Measurements from ENCODE around the gene FGF14. TPM values are rescaled to one million over a fixed set of nuclear protein-coding genes. Genes with fewer than 3 reads are reported as not detected.
A peak's percentile ranks its signal among the peaks of the same experiment; 100 is the strongest.

The FGF14 gene
- total RNA-seq, 3 donors from 2014 or later = 0.43 to 2.5 (median 0.70) TPM

- Histone ChIP-seq H3K9me3 (no peaks in the 10 kb centered on the region), H3K36me3 (ENCODE audit: low read depth) (no peaks in the 10 kb centered on the region), H3K4me1 (ENCODE audit: low read depth) (no peaks in the 10 kb centered on the region), H3K4me3 (no peak overlapping the region)
- TF ChIP-seq CTCF (IDR thresholded peaks at IDR 0.05) = no peak
- no peak for ATAC-seq
- no peak for DNase-seq
- intact Hi-C loops (cut with DNase I, micrococcal nuclease) = no loop called here
Measured at GRCh38 chr13:101919541-101920181, 482.2 kb downstream of the FGF14 start.

- Histone ChIP-seq H3K4me3 (no peak overlapping the region), H3K4me1 (ENCODE audit: low read depth) (no peaks in the 10 kb centered on the region), H3K9me3 (no peaks in the 10 kb centered on the region), H3K36me3 (ENCODE audit: low read depth) (no peaks in the 10 kb centered on the region)
- ATAC-seq = no peak
- no peak for DNase-seq
- intact Hi-C loops (cut with DNase I, micrococcal nuclease) = no loop called here
- no peak for TF ChIP-seq CTCF (IDR thresholded peaks at IDR 0.05)
Measured at GRCh38 chr13:101917833-101918661, 483.8 kb downstream of the FGF14 start.

GRCh38 chr13:101917475-101917810, 484.4 kb downstream of the FGF14 start:
- intact Hi-C loops (cut with DNase I, micrococcal nuclease) = no loop called here
- Histone ChIP-seq H3K4me1 (ENCODE audit: low read depth) (no peaks in the 10 kb centered on the region), H3K9me3 (no peaks in the 10 kb centered on the region), H3K36me3 (ENCODE audit: low read depth) (no peaks in the 10 kb centered on the region), H3K4me3 (no peak overlapping the region)
- no peak for ATAC-seq
- no peak for TF ChIP-seq CTCF (IDR thresholded peaks at IDR 0.05)
- no peak for DNase-seq

GRCh38 chr13:101916775-101917474, 484.9 kb downstream of the FGF14 start:
- intact Hi-C loops (cut with DNase I, micrococcal nuclease) = no loop called here
- TF ChIP-seq CTCF (IDR thresholded peaks at IDR 0.05) = no peak
- H3K4me3 ChIP-seq = no peak overlapping the region
- no peaks in the 10 kb centered on the region for H3K4me1 ChIP-seq (ENCODE audit: low read depth)
- ATAC-seq (no peak), DNase-seq (no peak)
- H3K9me3 ChIP-seq = no peaks in the 10 kb centered on the region
- H3K36me3 ChIP-seq (ENCODE audit: low read depth) = no peaks in the 10 kb centered on the region

GRCh38 chr13:101916108-101916774, 485.6 kb downstream of the FGF14 start:
- ATAC-seq (no peak), DNase-seq (peak in 1 of 3 donors; percentile 36)
- no peak for TF ChIP-seq CTCF (IDR thresholded peaks at IDR 0.05)
- H3K36me3 ChIP-seq (ENCODE audit: low read depth) = no peaks in the 10 kb centered on the region
- no peak overlapping the region for H3K4me3 ChIP-seq
- H3K4me1 ChIP-seq (ENCODE audit: low read depth) = no peaks in the 10 kb centered on the region
- intact Hi-C loops (cut with DNase I, micrococcal nuclease) = no loop called here
- H3K9me3 ChIP-seq = no peaks in the 10 kb centered on the region
